Vagina (tissue), 2 donors: ENCODE results near the gene PTPN11. TPM values are rescaled to one million over a fixed set of nuclear protein-coding genes. Genes with fewer than 3 reads are reported as not detected.
A peak's percentile ranks its signal among the peaks of the same experiment; 100 is the strongest.
"Not testable (repeated sequence)": the region's sequence is repeated elsewhere in the genome, so short reads cannot be mapped to it uniquely, and the experiment has no call there.

Source experiments
- DNase-seq, 2 donors: peaks; one replicate each; pipeline ENCODE4 v3.0.0-alpha.2; 2017; ENCODE audit errors: extremely low spot score in 2 of 2
- H3K27ac ChIP-seq: fragments of 200-600 bp; sonication (generic); one replicate; pipeline ENCODE4 v1.5.1; 2019
- H3K27me3 ChIP-seq: fragments of 200-600 bp; sonication (generic); one replicate; pipeline ENCODE4 v1.5.1; 2019
- H3K36me3 ChIP-seq, 2 donors: fragments of 200-600 bp; sonication (generic); one replicate each; pipeline ENCODE4 v1.5.1; 2017 to 2019
- H3K4me1 ChIP-seq: fragments of 200-600 bp; sonication (generic); one replicate; pipeline ENCODE4 v1.5.1; 2019
- H3K4me3 ChIP-seq, 2 donors: fragments of 200-600 bp; sonication (generic); 1 replicate in 1 of 2; 2 replicates in 1 of 2; pipeline ENCODE4 v1.5.1; 2016 to 2019
- H3K9me3 ChIP-seq: fragments of 200-600 bp; sonication (generic); one replicate; pipeline ENCODE4 v1.5.1; 2019
- CTCF ChIP-seq, 3 experiments: fragments of 450-650 bp in 2 of 3; fragments of 200-600 bp in 1 of 3; sonication (generic) in 1 of 3; IDR thresholded peaks; one replicate each; pipeline ENCODE4 v1.5.1; 2017 to 2019; ENCODE audit warnings: antibody characterized with exemption in 3 of 3, mild to moderate bottlenecking in 2 of 3, moderate library complexity in 2 of 3
- POLR2A ChIP-seq, 2 donors: fragments of 450-650 bp; IDR thresholded peaks; one replicate each; pipeline ENCODE4 v1.6.1; 2017; ENCODE audit warnings: antibody characterized with exemption in 2 of 2, mild to moderate bottlenecking in 2 of 2, moderate library complexity in 2 of 2
- POLR2AphosphoS5 ChIP-seq, 2 donors: sonication (generic); formaldehyde crosslinking; IDR thresholded peaks; one replicate each; pipeline ENCODE4 v1.9.0; 2017; ENCODE audit warnings: antibody characterized with exemption in 2 of 2, mild to moderate bottlenecking in 2 of 2, low read depth in 1 of 2; ENCODE audit not compliant: insufficient read depth in 1 of 2
- intact Hi-C: fragments of 100-400 bp; cut with DNase I; formaldehyde crosslinking; loops from one replicate; pipeline ENCODE4 v1.15.1; 2023
- total RNA-seq: library from RNA; depleted of rRNA; stranded (reverse); fragments of >200 nt; gene quantifications from one replicate; pipeline ENCODE4 v1.2.3, GENCODE V29; 2016

PTPN11 gene
- total RNA-seq, 1 donor from 2014 or later = 57.2 TPM

- intact Hi-C loops = no loop called here
- no peak for DNase-seq
- no peak for TF ChIP-seq CTCF (IDR thresholded peaks at IDR 0.05)
- Histone ChIP-seq H3K9me3 (no peaks in the 10 kb centered on the region), H3K27ac (no peak overlapping the region), H3K36me3 (peaks cover 0 to 32% of the 10 kb centered on the region in 2 donors), H3K4me3 (no peak overlapping the region), H3K27me3 (no peaks in the 10 kb centered on the region), H3K4me1 (peaks cover 7% of the 10 kb centered on the region)
Measured at GRCh38 chr12:112401903-112402498, 16.7 kb upstream of the PTPN11 start.

- Histone ChIP-seq H3K27me3 (no peaks in the 10 kb centered on the region), H3K4me3 (no peak overlapping the region), H3K36me3 (peaks cover 0 to 45% of the 10 kb centered on the region in 2 donors), H3K9me3 (no peaks in the 10 kb centered on the region), H3K4me1 (peaks cover 26% of the 10 kb centered on the region), H3K27ac (no peak overlapping the region)
- TF ChIP-seq POLR2A (IDR thresholded peaks at IDR 0.05) (no peak), POLR2AphosphoS5 (IDR thresholded peaks at IDR 0.05; ENCODE audit: insufficient read depth in 1 of 2, low read depth in 1 of 2) (no peak), CTCF (IDR thresholded peaks at IDR 0.05) (no peak)
- DNase-seq = no peak
- intact Hi-C loops = no loop called here
Measured at GRCh38 chr12:112406519-112407488, 11.9 kb upstream of the PTPN11 start.

- H3K9me3 ChIP-seq, H3K27me3 ChIP-seq, intact Hi-C loops, H3K4me3 ChIP-seq, H3K27ac ChIP-seq, DNase-seq: not testable (repeated sequence)
- H3K4me1 ChIP-seq = peaks cover 26% of the 10 kb centered on the region
- peaks cover 0 to 45% of the 10 kb centered on the region in 2 donors for H3K36me3 ChIP-seq
Measured at GRCh38 chr12:112407683-112408082, 11.1 kb upstream of the PTPN11 start.

- H3K27ac ChIP-seq = peak overlapping the region; percentile 85
- intact Hi-C loops = no loop called here
- peaks cover 0 to 44% of the 10 kb centered on the region in 2 donors for H3K36me3 ChIP-seq
- peak overlapping the region; percentile 79 to 89 for H3K4me3 ChIP-seq
- peaks cover 26% of the 10 kb centered on the region for H3K4me1 ChIP-seq
- TF ChIP-seq CTCF (IDR thresholded peaks at IDR 0.05) (no peak), POLR2A (IDR thresholded peaks at IDR 0.05) (no peak), POLR2AphosphoS5 (IDR thresholded peaks at IDR 0.05; ENCODE audit: insufficient read depth in 1 of 2, low read depth in 1 of 2) (no peak)
- no peak for DNase-seq
- H3K27me3 ChIP-seq = no peaks in the 10 kb centered on the region
- no peaks in the 10 kb centered on the region for H3K9me3 ChIP-seq
Measured at GRCh38 chr12:112408621-112409020, 10.1 kb upstream of the PTPN11 start.

- intact Hi-C loops = no loop called here
- TF ChIP-seq POLR2AphosphoS5 (IDR thresholded peaks at IDR 0.05; ENCODE audit: insufficient read depth in 1 of 2, low read depth in 1 of 2) = peak; percentile 93 to 99
- TF ChIP-seq CTCF (IDR thresholded peaks at IDR 0.05) = peak in 1 of 3 experiments; percentile 16
- TF ChIP-seq POLR2A (IDR thresholded peaks at IDR 0.05) = peak in 1 of 2 donors; percentile 74
- Histone ChIP-seq H3K36me3 (peaks cover 0 to 38% of the 10 kb centered on the region in 2 donors), H3K9me3 (no peaks in the 10 kb centered on the region), H3K27ac (peak within 1 kb of the TSS; percentile 85), H3K4me3 (peak within 1 kb of the TSS; percentile 79 to 89), H3K27me3 (no peaks in the 10 kb centered on the region), H3K4me1 (peaks cover 26% of the 10 kb centered on the region)
- DNase-seq = peak in 1 of 2 donors; percentile 92
Measured at GRCh38 chr12:112409064-112409905, 9.5 kb upstream of the PTPN11 start, which contains the start of gene RPL6. Gene RPL6, minus strand, starts transcription at chr12:112409605. Its CDS starts 949 bp downstream, at chr12:112408656.
